AML-193 (cell line): ENCODE data around the gene DZIP3.
"Not testable (repeated sequence)": the region's sequence is repeated elsewhere in the genome, so short reads cannot be mapped to it uniquely, and the experiment has no call there.

Source experiments
- DNase-seq, 2 experiments: peaks; one replicate each; lab custom pipeline; 2025; lab: John Stamatoyannopoulos, UW

DZIP3 gene

DNA sequence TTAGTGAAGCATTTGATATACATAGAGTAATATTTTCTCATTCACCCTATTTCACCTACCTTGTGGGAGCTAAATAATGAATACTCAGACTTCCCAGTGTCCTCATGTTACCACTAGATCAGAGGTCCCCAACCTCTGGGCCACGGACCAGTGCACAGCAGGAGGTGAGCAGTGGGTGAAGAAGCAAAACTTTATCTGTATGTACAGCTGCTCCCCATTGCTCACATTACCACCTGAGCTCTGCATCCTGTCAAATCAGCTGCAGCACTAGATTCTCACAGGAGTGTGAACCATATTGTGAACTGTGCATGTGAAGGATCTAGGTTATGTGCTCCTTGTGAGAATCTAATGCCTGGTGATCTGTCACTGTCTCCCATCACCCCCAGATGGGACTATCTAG is 88.3 kb downstream of the DZIP3 start:
- no peak for DNase-seq

- DNase-seq: not testable (repeated sequence)
Observed at GRCh38 chr3:108692286-108692685, 102.8 kb downstream of the DZIP3 start.

GRCh38 chr3:108698461-108698860 is 108.9 kb downstream of the DZIP3 start:
- DNase-seq: no peak

DNA sequence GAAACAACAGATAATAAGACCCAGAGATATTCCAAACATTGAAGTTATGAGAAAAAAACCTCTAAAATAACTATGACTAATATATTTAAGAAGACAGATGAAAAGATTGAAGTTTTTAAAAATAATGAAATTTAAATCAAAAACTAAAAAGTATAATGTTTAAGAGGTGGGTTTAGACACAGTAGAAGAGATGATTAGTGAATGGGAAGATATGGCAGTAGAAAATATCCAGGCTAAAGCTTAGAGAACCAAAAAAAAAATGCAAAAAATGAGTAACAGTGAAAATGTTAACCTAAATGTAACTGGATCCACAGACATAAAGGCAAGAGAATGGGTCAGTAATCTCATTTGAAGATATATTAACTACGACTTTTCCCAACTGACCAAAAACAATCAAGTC is 115.5 kb downstream of the DZIP3 start:
- no peak for DNase-seq

- no peak for DNase-seq
Observed at GRCh38 chr3:108713009-108713516, 123.5 kb downstream of the DZIP3 start.

GRCh38 chr3:108713816-108714215 is 124.3 kb downstream of the DZIP3 start:
- no peak for DNase-seq

DNA sequence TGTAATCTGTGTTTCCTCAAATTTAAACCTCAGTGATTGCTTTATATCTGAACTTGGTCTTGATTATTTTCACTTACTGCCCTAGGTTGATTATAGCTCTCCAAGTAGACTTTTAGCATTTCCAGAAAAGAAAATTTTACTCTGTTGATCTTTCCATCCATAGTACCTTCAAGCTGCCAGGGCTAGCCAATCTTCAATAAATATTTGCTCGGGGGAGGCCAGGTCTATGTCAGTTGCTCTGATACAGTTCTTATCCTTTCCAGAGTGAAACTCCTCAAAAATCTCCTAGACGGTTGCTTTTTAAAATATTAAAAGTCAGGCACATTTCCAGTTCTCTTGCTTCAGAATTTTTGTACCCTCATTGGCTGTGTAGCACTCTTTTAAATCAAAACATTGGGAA is 128.9 kb downstream of the DZIP3 start:
- DNase-seq: no peak

GRCh38 chr3:108719178-108719806 is 129.8 kb downstream of the DZIP3 start:
- DNase-seq: no peak

DNA sequence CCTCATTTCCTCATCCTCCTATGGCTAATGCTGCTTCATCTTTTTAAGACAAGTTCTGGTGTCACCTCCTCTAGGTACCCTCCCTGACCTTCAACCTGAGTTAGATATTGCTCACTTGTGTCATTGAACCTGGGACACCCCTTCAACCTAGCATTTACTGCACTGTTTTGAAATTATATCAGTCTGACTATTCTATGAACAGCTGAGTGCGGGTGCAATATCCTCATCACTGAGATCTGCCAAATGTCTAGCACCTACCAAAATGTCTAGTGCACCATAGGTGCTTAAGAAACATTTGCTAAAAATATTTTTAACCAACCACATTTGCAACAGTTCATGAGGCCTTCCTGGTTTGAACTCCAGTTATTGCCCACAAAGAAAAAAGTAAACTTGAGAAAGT is 133.2 kb downstream of the DZIP3 start:
- DNase-seq: no peak

DNA sequence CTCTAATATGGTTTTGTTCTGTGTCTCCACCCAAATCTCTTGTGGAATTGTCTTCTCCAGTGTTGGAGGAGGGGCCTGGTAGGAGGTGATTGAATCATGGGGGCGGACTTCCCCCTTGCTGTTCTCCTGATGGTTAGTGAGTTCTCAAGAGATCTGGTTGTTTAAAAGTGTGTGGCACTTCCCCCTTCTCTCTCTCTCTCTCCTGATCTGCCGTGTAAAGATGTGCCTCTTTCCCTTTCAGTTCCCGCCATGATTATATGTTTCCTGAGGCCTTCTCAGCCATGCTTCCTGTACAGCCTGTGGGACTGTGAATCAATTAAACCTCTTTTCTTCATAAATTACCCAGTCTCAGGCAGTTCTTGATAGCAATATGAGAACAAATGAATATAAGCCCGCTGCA is 134.6 kb downstream of the DZIP3 start:
- no peak for DNase-seq

- no peak for DNase-seq
Observed at GRCh38 chr3:108728105-108728504, 138.6 kb downstream of the DZIP3 start.

- DNase-seq: no peak
Observed at GRCh38 chr3:108728934-108729333, 139.4 kb downstream of the DZIP3 start.

DNA sequence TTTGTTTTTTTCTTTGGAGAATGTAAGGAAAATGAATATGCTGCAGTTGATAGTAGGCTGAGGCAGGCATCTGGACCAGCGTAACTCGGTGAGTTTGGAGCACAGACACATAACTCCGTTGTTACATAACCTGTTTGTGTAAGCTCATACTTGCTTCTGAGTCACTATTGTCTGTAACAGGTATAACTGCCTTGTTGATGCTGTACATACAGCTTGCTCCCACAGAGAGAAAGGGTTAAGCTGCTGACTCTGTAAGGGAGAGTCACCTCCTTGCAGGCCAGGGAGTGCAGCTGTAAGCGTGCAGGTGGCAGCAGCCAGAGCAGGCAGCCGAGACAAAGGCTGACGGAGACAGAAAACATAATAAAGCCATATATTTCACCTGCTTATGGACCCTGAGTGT is 147.3 kb downstream of the DZIP3 start:
- DNase-seq: no peak

- no peak for DNase-seq
Observed at GRCh38 chr3:108742929-108743328, 153.4 kb downstream of the DZIP3 start.
